H9 (cell line): ENCODE data around the gene REXO4. TPM values are rescaled to one million over a fixed set of nuclear protein-coding genes. Genes with fewer than 3 reads are reported as not detected.

Experiments
- DNase-seq: peaks from one replicate; pipeline ENCODE4 v3.0.0-alpha.2; 2017
- H2AFZ ChIP-seq: one replicate; pipeline ENCODE4 v1.6.1; 2013; ENCODE audit warnings: mild to moderate bottlenecking, low read length, control low read depth, moderate library complexity
- H2AK5ac ChIP-seq: 2 replicates; pipeline ENCODE4 v1.6.1; 2013; ENCODE audit warnings: low read length, control low read depth, mixed read lengths; ENCODE audit not compliant: insufficient read length
- H2BK120ac ChIP-seq: one replicate; pipeline ENCODE4 v1.6.1; 2013; ENCODE audit warnings: low read depth, mild to moderate bottlenecking, low read length, control low read depth, inconsistent platforms; ENCODE audit not compliant: poor library complexity, severe bottlenecking
- H2BK12ac ChIP-seq: 2 replicates; pipeline ENCODE4 v1.6.1; 2013; ENCODE audit warnings: low read length, control low read depth, mixed read lengths, low read depth; ENCODE audit not compliant: insufficient read length
- H2BK15ac ChIP-seq: 2 replicates; pipeline ENCODE4 v1.6.1; 2013; ENCODE audit warnings: low read depth, low read length, control low read depth
- H2BK20ac ChIP-seq: one replicate; pipeline ENCODE4 v1.6.1; 2013; ENCODE audit warnings: low read depth, mild to moderate bottlenecking, low read length, control low read depth, inconsistent platforms; ENCODE audit not compliant: poor library complexity, severe bottlenecking
- H2BK5ac ChIP-seq: 2 replicates; pipeline ENCODE4 v1.6.1; 2013; ENCODE audit warnings: low read length, control low read depth, mixed read lengths; ENCODE audit not compliant: insufficient read length
- H3K14ac ChIP-seq: 2 replicates; pipeline ENCODE4 v1.6.1; 2013; ENCODE audit warnings: low read length, control low read depth; ENCODE audit not compliant: insufficient read depth
- H3K18ac ChIP-seq: 2 replicates; pipeline ENCODE4 v1.6.1; 2013; ENCODE audit warnings: low read depth, mild to moderate bottlenecking, mixed read lengths, low read length, control low read depth; ENCODE audit not compliant: insufficient read length
- H3K23ac ChIP-seq: 2 replicates; pipeline ENCODE4 v1.6.1; 2013; ENCODE audit warnings: low read length, control low read depth, mixed read lengths, low read depth; ENCODE audit not compliant: insufficient read length
- H3K23me2 ChIP-seq: 2 replicates; pipeline ENCODE4 v1.6.1; 2013; ENCODE audit warnings: low read depth, mild to moderate bottlenecking, mixed read lengths, low read length, control low read depth; ENCODE audit not compliant: insufficient read length, poor library complexity, severe bottlenecking
- H3K27ac ChIP-seq: 2 replicates; pipeline ENCODE4 v1.5.1; 2013; ENCODE audit warnings: low read length, control low read depth, mixed read lengths, low read depth; ENCODE audit not compliant: insufficient read length
- H3K27me3 ChIP-seq: 2 replicates; pipeline ENCODE4 v1.6.1; 2013; ENCODE audit warnings: low read length, control low read depth, inconsistent platforms; ENCODE audit not compliant: insufficient read depth
- H3K4ac ChIP-seq: 2 replicates; pipeline ENCODE4 v1.6.1; 2013; ENCODE audit warnings: low read depth, mild to moderate bottlenecking, control low read depth, inconsistent platforms, low read length, moderate library complexity
- H3K4me1 ChIP-seq: 2 replicates; pipeline ENCODE4 v1.6.1; 2013; ENCODE audit warnings: low read length, control low read depth, inconsistent platforms; ENCODE audit not compliant: insufficient read depth
- H3K4me2 ChIP-seq: 2 replicates; pipeline ENCODE4 v1.6.1; 2013; ENCODE audit warnings: low read length, control low read depth, mixed read lengths; ENCODE audit not compliant: insufficient read length, insufficient read depth
- H3K56ac ChIP-seq: 2 replicates; pipeline ENCODE4 v1.6.1; 2013; ENCODE audit warnings: low read depth, mild to moderate bottlenecking, mixed read lengths, low read length, control low read depth; ENCODE audit not compliant: insufficient read length
- H3K79me1 ChIP-seq: 2 replicates; pipeline ENCODE4 v1.6.1; 2013; ENCODE audit warnings: low read depth, mild to moderate bottlenecking, moderate library complexity, low read length, control low read depth, inconsistent platforms; ENCODE audit not compliant: insufficient read depth, poor library complexity, severe bottlenecking
- H3K79me2 ChIP-seq: 2 replicates; pipeline ENCODE4 v1.6.1; 2013; ENCODE audit warnings: low read length, control low read depth, inconsistent platforms; ENCODE audit not compliant: insufficient read depth
- H3K9ac ChIP-seq: 2 replicates; pipeline ENCODE4 v1.6.1; 2013; ENCODE audit warnings: low read length, control low read depth, mixed read lengths; ENCODE audit not compliant: insufficient read length; ENCODE audit errors: extremely low read depth
- H3K9me3 ChIP-seq: one replicate; pipeline ENCODE4 v1.6.1; 2013; ENCODE audit warnings: low read depth, low read length, inconsistent platforms; ENCODE audit not compliant: control insufficient read depth
- H3T11ph ChIP-seq: one replicate; pipeline ENCODE4 v1.6.1; 2013; ENCODE audit warnings: mild to moderate bottlenecking, low read length, control low read depth, inconsistent platforms
- H4K20me1 ChIP-seq: one replicate; pipeline ENCODE4 v1.6.1; 2013; ENCODE audit not compliant: control insufficient read depth, insufficient read length, insufficient read depth
- H4K5ac ChIP-seq: 2 replicates; pipeline ENCODE4 v1.6.1; 2013; ENCODE audit warnings: low read depth, mild to moderate bottlenecking, mixed read lengths, low read length, control low read depth; ENCODE audit not compliant: insufficient read length
- H4K8ac ChIP-seq: replicated peaks from 2 replicates; pipeline ENCODE4 v1.6.1; 2013; ENCODE audit warnings: low read length, control low read depth, mixed read lengths, low read depth; ENCODE audit not compliant: insufficient read length
- H4K91ac ChIP-seq: 2 replicates; pipeline ENCODE4 v1.6.1; 2013; ENCODE audit warnings: low read depth, mild to moderate bottlenecking, moderate library complexity, mixed read lengths, low read length, control low read depth; ENCODE audit not compliant: insufficient read length
- H3K27ac Mint-ChIP-seq, 3 experiments: 2 replicates in 2 of 3; 3 replicates in 1 of 3; pipeline ENCODE4 v1.8.0; 2020 to 2021; ENCODE audit warnings: mixed read lengths in 3 of 3, mild to moderate bottlenecking in 1 of 3, moderate library complexity in 1 of 3
- H3K27me3 Mint-ChIP-seq: 2 replicates; pipeline ENCODE4 v1.8.0; 2021; ENCODE audit warnings: low read depth, mild to moderate bottlenecking, moderate library complexity, mixed read lengths
- H3K36me3 Mint-ChIP-seq, 3 experiments: 2 replicates in 2 of 3; 3 replicates in 1 of 3; pipeline ENCODE4 v1.8.0; 2020 to 2021; ENCODE audit warnings: low read depth in 3 of 3, mixed read lengths in 3 of 3; ENCODE audit not compliant: insufficient read depth in 1 of 3
- H3K4me1 Mint-ChIP-seq, 2 experiments: 2 replicates each; pipeline ENCODE4 v1.8.0; 2020; ENCODE audit warnings: mixed read lengths in 2 of 2
- H3K4me3 Mint-ChIP-seq, 2 experiments: 2 replicates in 1 of 2; 3 replicates in 1 of 2; pipeline ENCODE4 v1.8.0; 2020 to 2021; ENCODE audit warnings: mild to moderate bottlenecking in 2 of 2, mixed read lengths in 2 of 2, moderate library complexity in 1 of 2
- H3K9me3 Mint-ChIP-seq, 2 experiments: 2 replicates in 1 of 2; 3 replicates in 1 of 2; pipeline ENCODE4 v1.8.0; 2020; ENCODE audit warnings: mild to moderate bottlenecking in 2 of 2, mixed read lengths in 2 of 2, moderate library complexity in 1 of 2
- WGBS: extraction: QIAGEN DNeasy Blood & Tissue Kit; methylation state at CpG from one replicate; pipeline ENCODE4 v1.1.7; 2013; ENCODE audit warnings: missing lambda C conversion rate, low lambda C conversion rate, mixed read lengths; ENCODE audit not compliant: insufficient read length; ENCODE audit errors: extremely low coverage; 5-methylcytosine and 5-hydroxymethylcytosine counted together
- total RNA-seq: library from RNA; stranded (reverse); gene quantifications from 2 replicates; pipeline ENCODE4 v1.2.1, GENCODE V29; 2021
- TF ChIP-seq, protein P1 (sequence below): fragments of 200-600 bp; sonication (generic); conservative IDR thresholded peaks from 3 replicates; pipeline ENCODE4 v1.8.0; 2021; ENCODE audit warnings: antibody characterized with exemption, mild to moderate bottlenecking

The REXO4 gene
- total RNA-seq, 1 experiment from 2014 or later: 35.2 TPM

DNA sequence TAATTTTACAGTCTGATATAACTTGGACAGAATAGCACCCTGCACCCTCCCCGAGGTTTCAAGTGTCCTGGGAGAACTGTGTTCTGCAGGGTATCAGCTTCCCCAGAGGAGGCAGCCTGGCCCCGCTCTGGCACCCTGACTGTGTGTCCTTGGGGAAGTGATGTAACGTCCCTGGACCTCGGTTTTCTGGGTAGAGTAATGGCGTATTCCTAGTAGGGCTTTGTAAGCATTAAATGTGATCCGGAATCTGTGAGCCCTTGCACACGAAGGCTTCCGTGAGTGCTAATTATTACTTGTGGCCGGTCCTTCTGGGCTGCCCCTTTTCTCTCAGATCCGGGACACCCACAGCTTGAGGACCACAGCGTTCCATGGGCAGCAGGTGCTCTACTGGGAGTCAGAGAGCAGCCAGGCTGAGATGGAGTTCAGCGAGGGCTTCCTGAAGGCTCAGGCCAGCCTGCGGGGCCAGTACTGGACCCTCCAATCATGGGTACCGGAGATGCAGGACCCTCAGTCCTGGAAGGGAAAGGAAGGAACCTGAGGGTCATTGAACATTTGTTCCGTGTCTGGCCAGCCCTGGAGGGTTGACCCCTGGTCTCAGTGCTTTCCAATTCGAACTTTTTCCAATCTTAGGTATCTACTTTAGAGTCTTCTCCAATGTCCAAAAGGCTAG, 41.0 kb upstream of the REXO4 start:
- H4K8ac ChIP-seq: no peak overlapping the region
- H4K20me1 ChIP-seq: peaks cover 2% of the 10 kb centered on the region
- no peak overlapping the region for H3K56ac ChIP-seq
- no peak overlapping the region for H3K14ac ChIP-seq
- H2BK12ac ChIP-seq: no peak overlapping the region
- H3K9me3 Mint-ChIP-seq: no peaks in the 10 kb centered on the region; a peak in 1 of 5 replicates
- no peak overlapping the region for H2BK20ac ChIP-seq
- H2BK120ac ChIP-seq: no peak overlapping the region
- TF ChIP-seq, protein P1, sequence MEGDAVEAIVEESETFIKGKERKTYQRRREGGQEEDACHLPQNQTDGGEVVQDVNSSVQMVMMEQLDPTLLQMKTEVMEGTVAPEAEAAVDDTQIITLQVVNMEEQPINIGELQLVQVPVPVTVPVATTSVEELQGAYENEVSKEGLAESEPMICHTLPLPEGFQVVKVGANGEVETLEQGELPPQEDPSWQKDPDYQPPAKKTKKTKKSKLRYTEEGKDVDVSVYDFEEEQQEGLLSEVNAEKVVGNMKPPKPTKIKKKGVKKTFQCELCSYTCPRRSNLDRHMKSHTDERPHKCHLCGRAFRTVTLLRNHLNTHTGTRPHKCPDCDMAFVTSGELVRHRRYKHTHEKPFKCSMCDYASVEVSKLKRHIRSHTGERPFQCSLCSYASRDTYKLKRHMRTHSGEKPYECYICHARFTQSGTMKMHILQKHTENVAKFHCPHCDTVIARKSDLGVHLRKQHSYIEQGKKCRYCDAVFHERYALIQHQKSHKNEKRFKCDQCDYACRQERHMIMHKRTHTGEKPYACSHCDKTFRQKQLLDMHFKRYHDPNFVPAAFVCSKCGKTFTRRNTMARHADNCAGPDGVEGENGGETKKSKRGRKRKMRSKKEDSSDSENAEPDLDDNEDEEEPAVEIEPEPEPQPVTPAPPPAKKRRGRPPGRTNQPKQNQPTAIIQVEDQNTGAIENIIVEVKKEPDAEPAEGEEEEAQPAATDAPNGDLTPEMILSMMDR: no peak
- H4K5ac ChIP-seq: no peak overlapping the region
- H3K79me2 ChIP-seq: no peaks in the 10 kb centered on the region
- H4K91ac ChIP-seq: no peak overlapping the region
- H3K18ac ChIP-seq: no peak overlapping the region
- no peak overlapping the region for H2AFZ ChIP-seq
- peaks cover 13% of the 10 kb centered on the region for H3K23me2 ChIP-seq
- peak overlapping the region; percentile 82 to 84 for H3K4me3 Mint-ChIP-seq
- no peak overlapping the region for H3K4ac ChIP-seq
- no peaks in the 10 kb centered on the region for H3K79me1 ChIP-seq
- H3K27ac ChIP-seq: no peak overlapping the region
- H3K27me3 Mint-ChIP-seq: peaks cover 8% of the 10 kb centered on the region
- peak overlapping the region in 1 of 3 experiments; percentile 59; a peak in 1 of 7 replicates for H3K27ac Mint-ChIP-seq
- H3K4me1 ChIP-seq: peaks cover 7% of the 10 kb centered on the region; the same call in 1 of the 2 replicates
- H3K9me3 ChIP-seq: no peaks in the 10 kb centered on the region
- no peak for DNase-seq
- peaks cover 18 to 33% of the 10 kb centered on the region in 2 experiments for H3K4me1 Mint-ChIP-seq
- no CpG with 5 or more reads among the region's 16 CpGs for WGBS
- no peak overlapping the region for H2BK5ac ChIP-seq
- no peak overlapping the region for H2BK15ac ChIP-seq
- peak overlapping the region; percentile 82 for H3K4me2 ChIP-seq
- H3K36me3 Mint-ChIP-seq: peaks cover 0 to 5% (median 0%) of the 10 kb centered on the region in 3 experiments; a peak in 3 of 7 replicates
- H3K9ac ChIP-seq: no peak overlapping the region
- H2AK5ac ChIP-seq: no peak overlapping the region
- no peak overlapping the region for H3T11ph ChIP-seq
- H3K27me3 ChIP-seq: no peaks in the 10 kb centered on the region
- no peak overlapping the region for H3K23ac ChIP-seq
